Common myeloid progenitor, CD34-positive (primary cell): ENCODE measurements around the gene CEP250.

Experiments
- CTCF ChIA-PET: fragments of 350-600 bp; sonication (Branson Sonifier 250); formaldehyde crosslinking; loops from one replicate; lab custom pipeline; 2021; ENCODE audit warnings: antibody characterized with exemption; lab: Charles Lee
- POLR2A ChIA-PET: fragments of 350-600 bp; sonication (Branson Sonifier 250); formaldehyde crosslinking; loops from one replicate; lab custom pipeline; 2021; ENCODE audit warnings: antibody characterized with exemption; lab: Charles Lee
- DNase-seq, 3 donors: peaks; one replicate each; pipeline versions ENCODE4 v3.0.0 to v3.0.0-alpha.2; 2013
- H3K27ac ChIP-seq, 2 experiments: 1 replicate in 1 of 2; 2 replicates in 1 of 2; pipeline ENCODE4 v1.7.0; 2013; ENCODE audit warnings: inconsistent platforms in 2 of 2, low read length in 2 of 2, mild to moderate bottlenecking in 2 of 2, low read depth in 1 of 2, moderate library complexity in 1 of 2; ENCODE audit not compliant: severe bottlenecking in 2 of 2, insufficient read depth in 1 of 2, poor library complexity in 1 of 2
- H3K27me3 ChIP-seq, 5 experiments: replicated peaks in 2 of 5; 1 replicate in 3 of 5; 2 replicates in 2 of 5; pipeline versions ENCODE4 v1.6.1 to v1.7.0; 2013; ENCODE audit warnings: low read length in 4 of 5, mild to moderate bottlenecking in 2 of 5, moderate library complexity in 2 of 5, inconsistent platforms in 1 of 5; ENCODE audit not compliant: insufficient read depth in 5 of 5, control insufficient read depth in 4 of 5
- H3K36me3 ChIP-seq, 4 experiments: 1 replicate in 2 of 4; 2 replicates in 2 of 4; pipeline versions ENCODE4 v1.6.1 to v1.7.0; 2013; ENCODE audit warnings: low read length in 3 of 4, control low read depth in 1 of 4, mild to moderate bottlenecking in 1 of 4; ENCODE audit not compliant: control insufficient read depth in 4 of 4, insufficient read depth in 4 of 4
- H3K4me1 ChIP-seq, 4 experiments: 1 replicate in 3 of 4; 2 replicates in 1 of 4; pipeline versions ENCODE4 v1.6.1 to v1.7.1; 2013; ENCODE audit warnings: low read length in 3 of 4, mild to moderate bottlenecking in 3 of 4, control low read depth in 1 of 4, inconsistent platforms in 1 of 4, moderate library complexity in 1 of 4; ENCODE audit not compliant: control insufficient read depth in 4 of 4, insufficient read depth in 4 of 4; ENCODE audit errors: control extremely low read depth in 1 of 4
- H3K4me3 ChIP-seq, 7 experiments: 1 replicate in 4 of 7; 2 replicates in 3 of 7; pipeline versions ENCODE4 v1.5.1 to v1.7.0; 2013; ENCODE audit warnings: mild to moderate bottlenecking in 7 of 7, low read length in 6 of 7, moderate library complexity in 6 of 7, inconsistent platforms in 2 of 7, low read depth in 2 of 7, control low read depth in 1 of 7; ENCODE audit not compliant: insufficient read depth in 4 of 7, control insufficient read depth in 1 of 7; ENCODE audit errors: extremely low read depth in 1 of 7
- H3K9me3 ChIP-seq, 5 experiments: 1 replicate in 4 of 5; 2 replicates in 1 of 5; pipeline versions ENCODE4 v1.6.1 to v1.7.1; 2013; ENCODE audit warnings: low read length in 4 of 5, mild to moderate bottlenecking in 2 of 5, inconsistent platforms in 1 of 5, low read depth in 1 of 5, moderate library complexity in 1 of 5; ENCODE audit not compliant: control insufficient read depth in 4 of 5, insufficient read depth in 2 of 5; ENCODE audit errors: control extremely low read depth in 1 of 5
- WGBS: methylation state at CpG from one replicate; pipeline ENCODE4 v1.1.5; 2013; ENCODE audit not compliant: insufficient coverage; 5-methylcytosine and 5-hydroxymethylcytosine counted together

CEP250 gene

DNA sequence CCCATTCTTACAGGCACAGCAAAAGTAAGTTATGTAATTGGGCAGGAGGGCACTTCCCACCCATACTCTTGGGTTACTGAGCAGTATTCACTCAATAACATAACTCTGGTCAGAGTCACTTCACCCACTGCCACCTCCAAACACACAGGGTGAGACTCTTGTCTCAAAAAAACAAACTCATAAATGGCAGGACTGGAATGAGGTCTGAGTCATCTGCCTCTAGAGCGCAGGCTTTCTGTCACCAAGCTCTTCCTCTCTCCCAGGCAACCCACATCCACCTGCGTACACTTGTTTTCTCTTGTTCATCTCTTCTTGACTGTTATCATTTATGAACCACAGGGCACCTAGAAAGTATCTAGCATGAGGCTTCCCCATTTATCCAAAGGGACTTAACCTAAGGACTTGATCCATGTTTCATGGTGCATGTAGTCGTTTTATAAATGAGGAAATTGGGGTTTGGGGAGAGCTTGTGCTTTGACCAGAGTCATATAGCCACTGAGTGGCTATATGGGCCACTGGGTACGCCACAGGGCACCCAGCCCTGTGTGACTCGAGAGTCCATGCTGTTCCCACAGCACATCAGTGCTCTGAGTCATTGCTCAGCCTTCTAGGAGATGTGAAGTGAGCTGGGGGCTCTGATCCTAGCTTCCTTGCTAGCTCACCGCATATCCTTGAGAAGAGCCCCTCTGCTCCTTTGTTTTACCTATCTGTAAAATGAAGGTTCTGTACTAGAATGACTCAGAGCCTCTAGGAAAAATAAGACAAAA lies 51.7 kb downstream of the CEP250 start:
- POLR2A ChIA-PET: no interaction called here
- 94% methylated on average over 5 of the region's 6 CpGs for WGBS
- no peaks in the 10 kb centered on the region for H3K27me3 ChIP-seq

DNA sequence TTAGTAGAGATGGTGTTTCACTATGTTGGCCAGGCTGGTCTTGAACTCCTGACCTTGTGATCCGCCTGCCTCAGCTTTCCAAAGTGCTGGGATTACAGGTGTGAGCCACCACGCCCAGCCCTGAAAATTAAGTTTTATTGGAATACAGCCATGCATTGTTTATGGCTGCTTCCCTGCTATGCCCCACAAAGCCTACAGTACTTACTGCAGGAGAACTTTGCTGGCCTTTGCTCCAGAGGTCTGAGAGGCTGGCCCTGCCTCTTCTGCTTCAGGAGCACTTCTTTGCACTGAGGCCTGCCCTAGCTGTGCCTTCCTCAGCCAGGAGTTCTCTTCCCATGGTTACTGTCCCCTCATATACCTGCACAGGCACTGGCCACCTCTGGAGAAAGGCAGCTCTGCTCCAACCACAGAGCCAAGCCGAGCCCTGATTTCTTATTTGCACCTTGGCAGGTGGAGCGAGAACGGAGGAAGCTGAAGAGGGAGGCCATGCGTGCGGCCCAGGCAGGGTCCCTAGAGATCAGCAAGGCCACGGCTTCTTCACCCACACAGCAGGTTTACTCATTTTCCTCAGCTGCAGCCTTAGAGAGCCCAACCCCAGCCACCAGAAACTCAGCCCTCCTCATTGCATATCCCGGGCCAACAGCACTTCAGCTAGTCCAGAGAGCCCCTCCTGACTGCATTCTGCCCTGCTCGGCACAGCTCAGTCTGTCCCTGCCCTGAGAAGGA lies 53.3 kb downstream of the CEP250 start:
- DNase-seq: no peak
- Histone ChIP-seq H3K9me3 (no peaks in the 10 kb centered on the region), H3K36me3 (peaks cover 7 to 91% (median 59%) of the 10 kb centered on the region in 4 experiments), H3K27me3 (no peaks in the 10 kb centered on the region), H3K4me3 (no peak overlapping the region), H3K4me1 (no peaks in the 10 kb centered on the region), H3K27ac (no peak overlapping the region)
- WGBS: 96% methylated on average over 9 of the region's 10 CpGs
- ChIA-PET POLR2A (no interaction called here), CTCF (interaction anchor here (0.8 to 1.4 kb wide), 3 partner anchors 9 to 45 kb away, joined by 3 to 4 read pairs (median 4); no protein-coding TSS in a partner anchor)

More for the DNA sequence above, 51.7 kb downstream of the CEP250 start:
- no peaks in the 10 kb centered on the region for H3K9me3 ChIP-seq
- no peak overlapping the region for H3K4me3 ChIP-seq
- no peak for DNase-seq
- H3K27ac ChIP-seq: no peak overlapping the region
- peaks cover 0 to 6% (median under 1%) of the 10 kb centered on the region in 4 experiments for H3K4me1 ChIP-seq
- H3K36me3 ChIP-seq: peaks cover 19 to 91% (median 66%) of the 10 kb centered on the region in 4 experiments
- CTCF ChIA-PET: interaction anchor here (1.2 kb wide), 2 partner anchors 44 to 178 kb away, joined by 3 read pairs; no protein-coding TSS in a partner anchor

DNA sequence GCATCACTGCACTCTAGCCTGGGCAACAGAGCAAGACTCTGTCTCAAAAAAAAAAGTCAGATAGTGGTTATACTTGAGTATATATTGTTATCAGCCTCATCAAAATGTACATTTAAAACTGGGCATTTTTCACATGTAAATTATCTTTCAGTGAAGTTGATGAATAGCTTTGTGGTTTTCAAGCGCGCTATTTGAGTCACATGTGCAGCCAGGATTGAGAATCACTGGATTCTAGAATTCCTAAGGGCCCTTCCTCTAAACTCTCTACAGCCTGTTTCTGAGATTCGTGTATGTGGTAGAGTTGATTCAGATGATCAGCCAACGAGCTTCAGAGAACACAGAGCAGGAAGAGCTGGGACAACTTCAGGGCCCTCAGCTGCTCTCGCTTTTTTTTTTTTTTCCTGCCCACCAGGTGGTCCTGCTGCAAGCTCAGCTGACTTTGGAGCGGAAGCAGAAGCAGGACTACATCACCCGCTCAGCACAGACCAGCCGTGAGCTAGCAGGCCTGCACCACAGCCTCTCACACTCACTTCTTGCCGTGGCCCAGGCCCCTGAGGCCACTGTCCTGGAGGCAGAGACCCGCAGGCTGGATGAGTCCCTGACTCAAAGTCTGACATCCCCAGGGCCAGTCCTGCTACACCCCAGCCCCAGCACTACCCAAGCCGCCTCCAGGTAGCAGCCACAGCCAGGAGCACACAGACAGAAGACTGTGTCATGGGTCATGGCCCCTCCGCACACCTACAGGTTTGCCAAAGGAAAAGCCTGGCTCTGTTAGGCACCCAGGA lies 55.7 kb downstream of the CEP250 start:
- Histone ChIP-seq H3K27ac (no peak overlapping the region), H3K27me3 (no peaks in the 10 kb centered on the region), H3K4me3 (no peak overlapping the region), H3K9me3 (no peaks in the 10 kb centered on the region), H3K4me1 (no peaks in the 10 kb centered on the region), H3K36me3 (peaks cover 9 to 82% (median 50%) of the 10 kb centered on the region in 4 experiments)
- 87% methylated on average over 8 of the region's 12 CpGs for WGBS
- DNase-seq: no peak
- ChIA-PET POLR2A (interaction anchor here (0.7 kb wide), 2 partner anchors 42 to 931 kb away, joined by 3 read pairs; no protein-coding TSS in a partner anchor), CTCF (interaction anchor here (0.6 to 1.8 kb wide), 6 partner anchors 13 to 224 kb away, joined by 3 to 10 read pairs (median 3); no protein-coding TSS in a partner anchor)

DNA sequence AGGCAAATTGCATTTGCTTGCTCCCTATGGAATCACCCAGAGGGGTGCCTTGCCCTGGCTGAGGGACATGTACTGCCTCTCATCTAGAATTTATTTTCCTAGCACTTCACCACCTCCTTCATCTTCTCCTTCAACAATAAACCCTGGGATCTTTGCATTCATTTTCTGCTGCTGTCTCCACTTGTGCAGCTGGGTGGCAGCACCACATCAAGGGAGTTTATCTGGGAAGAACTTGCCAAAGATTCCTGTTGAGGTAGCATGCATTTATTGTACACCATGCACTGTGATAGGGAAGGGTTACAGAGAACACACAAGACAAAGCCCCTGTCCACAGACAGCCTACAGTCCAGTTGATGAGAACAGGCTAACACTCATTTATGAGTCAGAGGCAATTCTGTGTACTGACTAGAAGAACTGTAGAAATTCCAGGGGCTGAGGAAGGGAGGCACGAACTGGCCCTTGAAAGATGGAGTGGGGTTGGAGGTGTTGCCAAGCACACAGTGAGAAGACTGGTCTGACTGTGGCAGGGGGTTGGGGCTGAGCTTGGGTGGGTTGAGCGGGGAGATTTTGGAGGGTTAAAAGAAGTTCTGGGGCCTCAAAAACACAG lies 56.5 kb downstream of the CEP250 start:
- H3K36me3 ChIP-seq: peaks cover 9 to 75% (median 46%) of the 10 kb centered on the region in 4 experiments
- peak; percentile 13 to 21 (median 16) for DNase-seq
- no peaks in the 10 kb centered on the region for H3K9me3 ChIP-seq
- no peak overlapping the region for H3K27ac ChIP-seq
- no peak overlapping the region for H3K4me3 ChIP-seq
- WGBS: 100% methylated on average over 1 of the region's 2 CpGs
- ChIA-PET CTCF (interaction anchor here (1.3 to 2.6 kb wide), 4 partner anchors 9 to 372 kb away, joined by 4 to 12 read pairs (median 8); no protein-coding TSS in a partner anchor), POLR2A (no interaction called here)
- H3K27me3 ChIP-seq: no peaks in the 10 kb centered on the region
- no peaks in the 10 kb centered on the region for H3K4me1 ChIP-seq

DNA sequence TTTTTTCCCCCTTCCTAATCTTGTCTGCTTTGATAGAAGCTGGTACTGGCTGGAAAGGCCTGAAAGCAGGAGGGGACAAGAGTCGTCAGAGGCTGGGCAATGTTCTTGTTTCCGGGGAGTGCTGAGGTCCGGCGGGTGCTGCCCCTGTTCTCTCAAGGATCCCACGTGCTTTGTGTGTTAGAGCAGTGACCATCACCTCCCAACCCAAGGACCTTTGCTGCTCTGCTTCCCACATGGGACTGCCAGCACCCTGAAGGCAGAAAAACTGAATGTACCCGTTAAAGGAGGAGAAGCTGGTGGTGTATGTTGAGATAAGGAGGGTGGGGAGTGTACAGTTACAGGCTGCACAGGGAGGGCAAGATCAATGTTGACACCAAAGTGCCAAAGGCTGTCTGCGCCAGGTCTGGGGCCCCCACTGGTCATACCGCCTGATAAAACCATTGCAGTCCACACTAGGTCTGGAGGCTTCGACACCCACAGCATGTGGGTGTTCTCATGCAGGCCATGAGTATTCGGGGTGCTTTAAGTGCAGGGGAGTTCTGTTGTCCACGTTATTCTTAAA lies 59.1 kb downstream of the CEP250 start:
- H3K27ac ChIP-seq: no peak overlapping the region
- POLR2A ChIA-PET: no interaction called here
- no peaks in the 10 kb centered on the region for H3K9me3 ChIP-seq
- peak in 1 of 3 donors; percentile 5 for DNase-seq
- no peak overlapping the region for H3K4me3 ChIP-seq
- no peaks in the 10 kb centered on the region for H3K27me3 ChIP-seq
- CTCF ChIA-PET: interaction anchor here (1.5 to 2.6 kb wide), 2 partner anchors 11 to 51 kb away, joined by 4 to 12 read pairs; no protein-coding TSS in a partner anchor
- no peaks in the 10 kb centered on the region for H3K4me1 ChIP-seq
- peaks cover 7 to 52% (median 30%) of the 10 kb centered on the region in 4 experiments for H3K36me3 ChIP-seq
- WGBS: 95% methylated on average over 9 of the region's 11 CpGs

DNA sequence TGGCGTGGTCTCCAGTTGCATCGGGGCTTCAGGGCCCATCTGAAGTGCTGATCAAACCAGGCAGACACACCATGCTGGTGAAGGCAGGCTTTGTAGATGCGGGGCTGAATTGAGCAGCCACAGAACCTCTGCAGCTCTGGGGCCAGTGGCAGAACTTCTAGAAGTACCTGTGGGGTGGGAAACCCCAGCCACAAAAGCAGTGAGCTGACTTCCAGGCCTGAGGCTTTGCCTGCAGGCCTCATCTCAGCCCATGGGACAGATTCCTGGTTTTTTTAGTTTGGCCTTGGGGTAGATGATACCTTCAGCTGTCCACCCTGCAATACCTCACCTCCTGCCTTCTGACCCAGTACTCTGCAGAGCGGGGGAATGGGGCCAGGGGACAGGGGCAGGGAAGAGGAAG lies 59.9 kb downstream of the CEP250 start:
- H3K36me3 ChIP-seq: peaks cover 7 to 43% (median 22%) of the 10 kb centered on the region in 4 experiments
- CTCF ChIA-PET: interaction anchor here (1.2 kb wide), 1 partner anchor 18 kb away, joined by 3 read pairs; no protein-coding TSS in a partner anchor
- no peaks in the 10 kb centered on the region for H3K9me3 ChIP-seq
- no peak overlapping the region for H3K27ac ChIP-seq
- 100% methylated on average over 4 of the region's 4 CpGs for WGBS
- no peak overlapping the region for H3K4me3 ChIP-seq
- no peaks in the 10 kb centered on the region for H3K4me1 ChIP-seq
- DNase-seq: no peak
- H3K27me3 ChIP-seq: no peaks in the 10 kb centered on the region
- POLR2A ChIA-PET: no interaction called here
